ENCODE results near the gene SMPD2.
"Not testable (repeated sequence)": the region's sequence is repeated elsewhere in the genome, so short reads cannot be mapped to it uniquely, and the experiment has no call there.

Gene SMPD2

DNA sequence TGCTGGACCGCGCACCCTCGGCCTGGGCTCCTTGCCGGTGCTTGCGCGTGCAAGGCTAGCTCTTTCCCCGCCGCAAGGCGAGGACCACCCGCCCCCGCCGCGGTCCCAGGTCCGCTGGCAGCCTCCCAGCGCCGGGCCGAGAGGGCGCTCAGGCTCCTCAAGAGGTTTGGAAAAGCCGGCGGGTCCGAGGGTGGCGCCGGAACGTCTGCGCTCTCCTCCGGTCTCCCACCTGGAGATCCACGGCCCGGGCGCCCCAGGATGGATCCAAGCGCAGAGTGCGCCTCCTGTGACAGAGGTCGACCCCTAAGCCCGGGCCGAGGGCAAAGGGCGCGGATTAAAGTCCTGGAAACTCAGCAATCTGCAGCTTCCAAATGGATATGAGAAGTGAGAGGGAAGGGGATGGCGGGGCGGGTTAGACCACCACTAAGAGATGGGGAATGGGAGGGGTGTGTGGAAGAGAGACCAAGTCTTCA, 15.6 kb downstream of the SMPD2 start:
- H3K27ac ChIP-seq, result peak overlapping the region; percentile 78
- TF ChIP-seq, protein P1, sequence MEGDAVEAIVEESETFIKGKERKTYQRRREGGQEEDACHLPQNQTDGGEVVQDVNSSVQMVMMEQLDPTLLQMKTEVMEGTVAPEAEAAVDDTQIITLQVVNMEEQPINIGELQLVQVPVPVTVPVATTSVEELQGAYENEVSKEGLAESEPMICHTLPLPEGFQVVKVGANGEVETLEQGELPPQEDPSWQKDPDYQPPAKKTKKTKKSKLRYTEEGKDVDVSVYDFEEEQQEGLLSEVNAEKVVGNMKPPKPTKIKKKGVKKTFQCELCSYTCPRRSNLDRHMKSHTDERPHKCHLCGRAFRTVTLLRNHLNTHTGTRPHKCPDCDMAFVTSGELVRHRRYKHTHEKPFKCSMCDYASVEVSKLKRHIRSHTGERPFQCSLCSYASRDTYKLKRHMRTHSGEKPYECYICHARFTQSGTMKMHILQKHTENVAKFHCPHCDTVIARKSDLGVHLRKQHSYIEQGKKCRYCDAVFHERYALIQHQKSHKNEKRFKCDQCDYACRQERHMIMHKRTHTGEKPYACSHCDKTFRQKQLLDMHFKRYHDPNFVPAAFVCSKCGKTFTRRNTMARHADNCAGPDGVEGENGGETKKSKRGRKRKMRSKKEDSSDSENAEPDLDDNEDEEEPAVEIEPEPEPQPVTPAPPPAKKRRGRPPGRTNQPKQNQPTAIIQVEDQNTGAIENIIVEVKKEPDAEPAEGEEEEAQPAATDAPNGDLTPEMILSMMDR (conservative IDR thresholded peaks at IDR 0.05), result no peak

DNA sequence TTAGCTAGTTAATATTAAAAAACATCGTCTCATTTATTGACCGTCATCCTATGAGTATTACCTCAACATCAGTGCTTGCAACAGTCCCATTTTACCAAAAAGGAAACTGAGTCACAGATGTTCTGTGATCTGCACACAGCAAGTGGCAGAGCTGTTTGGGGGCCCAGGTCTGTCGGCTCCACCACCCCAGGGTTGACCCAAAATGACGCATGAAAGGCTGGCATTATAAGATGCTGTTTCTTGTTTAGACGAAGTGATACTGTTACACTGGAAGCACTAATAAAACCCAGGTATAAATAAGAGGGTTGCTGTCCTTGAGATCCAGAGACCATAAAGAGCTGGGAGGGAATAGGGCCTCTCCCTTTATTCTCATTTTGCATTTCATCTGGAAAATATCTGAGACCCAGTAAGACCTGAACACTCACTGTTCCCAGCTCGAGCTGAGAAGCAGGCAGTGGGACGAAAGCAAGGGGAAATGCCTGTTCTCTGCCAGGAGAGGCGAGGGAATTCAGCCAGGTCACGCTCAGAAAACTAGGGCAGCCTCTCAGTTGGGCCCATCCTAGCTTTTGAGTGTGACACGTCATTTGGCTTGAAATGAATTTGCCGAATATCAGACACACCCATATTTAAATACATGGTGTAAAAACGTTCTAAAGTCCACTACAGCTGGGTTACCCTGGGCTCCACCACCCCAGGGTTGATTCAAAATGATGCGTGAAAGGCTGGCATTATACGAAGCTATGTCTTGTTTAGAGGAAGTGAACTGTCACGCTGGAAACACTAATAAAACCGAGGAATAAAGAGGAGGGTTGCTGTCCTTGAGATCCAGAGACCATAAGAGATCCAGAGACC, 16.4 kb downstream of the SMPD2 start:
- TF ChIP-seq, protein P1 (conservative IDR thresholded peaks at IDR 0.05), result no peak
- peak overlapping the region; percentile 78 for H3K27ac ChIP-seq

DNA sequence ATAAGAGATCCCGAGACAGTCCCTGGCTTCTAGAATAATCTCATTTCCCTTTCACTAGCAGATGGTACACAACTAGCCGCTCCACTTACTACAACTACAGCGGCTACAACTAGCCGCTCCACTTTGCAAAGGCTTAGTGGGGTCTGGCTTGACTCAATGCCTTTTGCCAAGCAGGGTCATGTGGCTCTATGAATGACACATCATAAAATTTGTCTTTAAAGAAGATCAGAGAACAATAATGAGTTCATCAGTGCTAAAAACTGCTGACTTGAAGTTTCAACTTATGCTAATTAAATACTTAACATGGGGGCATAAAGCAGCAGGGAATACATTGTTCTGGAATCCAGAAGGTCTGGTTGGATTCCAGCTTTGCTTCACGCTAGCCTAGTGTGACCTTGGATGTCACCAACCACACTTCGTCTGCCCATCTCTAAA, 17.1 kb downstream of the SMPD2 start:
- peak overlapping the region; percentile 78 for H3K27ac ChIP-seq
- TF ChIP-seq, protein P1 (conservative IDR thresholded peaks at IDR 0.05), result no peak

DNA sequence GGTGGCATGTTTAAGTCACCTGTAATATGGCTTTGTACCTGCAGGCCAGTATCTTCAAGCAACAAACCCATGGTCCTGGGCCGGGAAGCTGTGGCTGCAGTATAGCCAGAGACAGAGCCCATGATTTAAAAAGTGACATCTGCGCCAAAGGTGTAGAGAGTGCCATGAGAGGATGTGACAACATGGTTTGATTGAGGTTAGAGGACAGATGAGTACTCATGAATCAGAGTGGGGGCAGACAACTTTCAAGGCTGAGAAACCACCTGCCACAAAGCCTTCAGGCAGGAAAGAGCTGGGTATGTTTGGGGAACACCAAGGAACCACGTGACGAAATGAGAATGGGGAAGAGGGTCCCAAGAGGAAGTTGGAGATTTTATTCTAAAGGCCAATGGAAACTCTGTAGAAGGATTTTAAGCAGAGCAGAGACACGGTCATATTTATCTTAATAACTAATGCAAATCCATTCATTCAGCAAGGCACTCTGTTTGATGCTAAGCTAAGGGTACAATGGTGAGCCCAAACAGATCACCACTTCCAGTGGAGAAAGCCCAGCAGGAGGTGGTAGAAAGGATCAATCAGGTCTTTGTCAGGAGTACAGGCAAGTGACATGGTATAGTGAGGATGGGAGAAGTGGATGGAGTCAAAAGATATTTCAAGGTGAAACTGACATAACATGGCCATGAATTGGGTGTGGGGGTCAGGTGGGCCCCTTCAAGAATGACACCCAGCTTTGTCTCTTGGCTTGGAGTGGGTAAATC, 18.4 kb downstream of the SMPD2 start:
- TF ChIP-seq, protein P1 (conservative IDR thresholded peaks at IDR 0.05), result no peak
- H3K27ac ChIP-seq, result peak overlapping the region; percentile 78; the same call in 1 of the 2 replicates

DNA sequence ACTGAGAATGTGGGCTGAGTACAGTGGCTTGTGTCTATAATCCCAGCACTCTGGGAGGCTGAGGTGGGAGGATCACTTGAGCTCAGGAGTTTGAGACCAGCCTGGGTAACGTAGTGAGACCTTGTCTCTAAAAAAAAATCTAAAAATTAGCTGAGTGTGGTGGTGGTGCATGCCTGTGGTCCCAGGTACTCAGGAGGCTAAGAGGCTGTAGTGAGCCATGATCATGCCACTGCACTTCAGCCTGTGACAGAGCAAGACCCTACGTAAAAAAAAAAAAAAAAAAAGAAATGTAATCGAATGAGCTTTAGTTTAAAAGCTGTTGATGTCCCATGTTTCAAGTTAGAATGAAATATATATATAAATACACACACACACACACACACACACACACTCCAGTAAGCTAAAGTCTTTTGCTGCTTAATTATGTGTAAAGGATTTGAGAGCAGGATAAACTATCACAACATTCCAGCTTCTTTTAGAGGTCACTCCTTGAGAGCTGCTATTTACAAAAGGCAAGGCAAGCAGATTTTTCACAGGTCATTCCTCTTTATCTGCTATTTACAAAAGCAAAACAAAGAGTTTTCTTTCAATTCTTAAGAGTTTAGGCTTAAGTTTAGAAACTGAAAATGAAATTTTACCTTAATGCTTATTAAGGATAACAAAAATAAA, 19.8 kb downstream of the SMPD2 start:
- H3K27ac ChIP-seq, result no peak overlapping the region
- TF ChIP-seq, protein P1 (conservative IDR thresholded peaks at IDR 0.05), result no peak

DNA sequence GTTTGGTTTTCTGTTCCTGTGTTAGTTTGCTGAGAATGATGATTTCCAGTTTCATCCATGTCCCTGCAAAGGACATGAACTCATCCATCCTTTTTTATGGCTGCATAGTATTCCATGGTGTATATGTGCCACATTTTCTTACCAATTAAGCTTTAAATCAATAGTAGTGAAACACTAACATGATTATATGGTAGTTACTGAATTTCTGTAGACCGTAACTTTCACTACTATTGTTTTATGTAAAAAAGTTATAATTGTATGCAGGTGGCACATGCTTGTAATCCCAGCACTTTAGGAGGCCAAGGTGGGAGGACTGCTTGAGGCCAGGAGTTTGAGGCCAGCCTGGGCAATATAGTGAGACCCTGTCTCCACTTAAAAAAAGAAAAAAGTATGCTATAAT, 20.7 kb downstream of the SMPD2 start:
- not testable (repeated sequence) for H3K27ac ChIP-seq

GRCh38 chr6:109461733-109462526, 21.4 kb downstream of the SMPD2 start:
- H3K27ac ChIP-seq, result no peak overlapping the region
- TF ChIP-seq, protein P1 (conservative IDR thresholded peaks at IDR 0.05), result no peak
